K562 (cell line): ENCODE data around the gene EXT2. TPM values are rescaled to one million over a fixed set of nuclear protein-coding genes. Genes with fewer than 3 reads are reported as not detected.

Experiments
- ATAC-seq: fragments of 200-7000 bp; cut with Tn5 transposase; 3 replicates; pipeline ENCODE4 v1.9.1; 2020; ENCODE audit warnings: moderate library complexity
- BruUV-seq: library from RNA; stranded (reverse); fragments of 400-500 nt; replicated peaks from 2 replicates; lab custom pipeline; 2021; lab: Mats Ljungman, UMichigan
- CTCF ChIA-PET: fragments of 300-600 bp; formaldehyde crosslinking; extraction: SDS; loops from one replicate; lab custom pipeline; 2021; ENCODE audit warnings: low intra/inter-chr PET ratio; lab: Yijun Ruan, JAX
- POLR2A ChIA-PET: fragments of 300-600, 350-650 bp; sonication (Branson Sonifier 250); formaldehyde crosslinking; extraction: SDS; loops from one replicate; lab custom pipeline; 2021; ENCODE audit warnings: antibody characterized with exemption, inconsistent platforms; lab: Yijun Ruan, JAX
- DNase-seq, 4 experiments: peaks; one replicate each; pipeline versions ENCODE4 v3.0.0 to v3.0.0-alpha.2; 2011 to 2018; ENCODE audit warnings: low spot score in 3 of 4, mixed read lengths in 3 of 4; ENCODE audit errors: extremely low read depth in 1 of 4
- FAIRE-seq: peaks from 2 replicates; lab custom pipeline; 2011; peaks lifted over from hg19 to GRCh38; lab: Jason Lieb, UNC
- H2AFZ ChIP-seq: 2 replicates; pipeline ENCODE4 v1.6.0; 2011; ENCODE audit warnings: low read depth, low read length, control low read depth, inconsistent platforms
- H3K27ac ChIP-seq: fragments of 200-600 bp; 3 replicates; pipeline ENCODE4 v1.8.0; 2011; ENCODE audit warnings: low read depth, mild to moderate bottlenecking, control low read depth, inconsistent platforms, low read length, moderate library complexity, mixed read lengths; ENCODE audit errors: extremely low read depth
- H3K27me3 ChIP-seq, 2 experiments: fragments of 300-600 bp in 1 of 2; 2 replicates in 1 of 2; 3 replicates in 1 of 2; pipeline versions ENCODE4 v1.6.0 to v1.8.0; 2011; ENCODE audit warnings: inconsistent platforms in 2 of 2, low read length in 2 of 2, mild to moderate bottlenecking in 1 of 2, mixed read lengths in 1 of 2, moderate library complexity in 1 of 2; ENCODE audit not compliant: control insufficient read depth in 2 of 2, insufficient read depth in 2 of 2
- H3K36me3 ChIP-seq: fragments of 300-600 bp; 3 replicates; pipeline ENCODE4 v1.8.0; 2011; ENCODE audit warnings: mild to moderate bottlenecking, low read length, inconsistent platforms; ENCODE audit not compliant: control insufficient read depth, insufficient read depth
- H3K4me1 ChIP-seq, 2 experiments: fragments of 200-600 bp in 1 of 2; replicated peaks in 1 of 2; 2 replicates in 1 of 2; 3 replicates in 1 of 2; pipeline versions ENCODE4 v1.5.1 to v1.8.0; 2011; ENCODE audit warnings: inconsistent platforms in 2 of 2, low read length in 2 of 2, mild to moderate bottlenecking in 1 of 2, mixed read lengths in 1 of 2, moderate library complexity in 1 of 2; ENCODE audit not compliant: control insufficient read depth in 2 of 2, insufficient read depth in 2 of 2
- H3K4me2 ChIP-seq: 2 replicates; pipeline ENCODE4 v1.6.1; 2011; ENCODE audit warnings: low read length, control low read depth, inconsistent platforms, mixed read lengths; ENCODE audit not compliant: insufficient read depth
- H3K4me3 ChIP-seq: fragments of 200-600 bp; sonication (generic), shearing (Covaris generic); 2 replicates; pipeline ENCODE4 v1.5.1; 2016; ENCODE audit warnings: control low read depth, inconsistent platforms
- H3K79me2 ChIP-seq: fragments of 200-600 bp; 3 replicates; pipeline ENCODE4 v1.8.0; 2011; ENCODE audit warnings: low read length, inconsistent platforms; ENCODE audit not compliant: control insufficient read depth, insufficient read depth
- H3K9ac ChIP-seq, 2 experiments: 2 replicates each; pipeline versions ENCODE4 v1.6.0 to v1.6.1; 2011; ENCODE audit warnings: low read depth in 2 of 2, low read length in 2 of 2, control low read depth in 1 of 2, inconsistent platforms in 1 of 2, mild to moderate bottlenecking in 1 of 2, mixed read lengths in 1 of 2; ENCODE audit not compliant: insufficient read depth in 1 of 2
- H3K9me1 ChIP-seq: one replicate; pipeline ENCODE4 v1.6.0; 2011; ENCODE audit warnings: inconsistent platforms, mild to moderate bottlenecking, low read length, moderate library complexity; ENCODE audit not compliant: control insufficient read depth, insufficient read depth
- H3K9me3 ChIP-seq: replicated peaks from 2 replicates; pipeline ENCODE4 v1.5.1; 2011; ENCODE audit warnings: low read depth, low read length, inconsistent platforms; ENCODE audit not compliant: control insufficient read depth, insufficient read depth
- H4K20me1 ChIP-seq: replicated peaks from 2 replicates; pipeline ENCODE4 v1.6.1; 2011; ENCODE audit warnings: low read length, inconsistent platforms, mixed read lengths; ENCODE audit not compliant: control insufficient read depth, insufficient read depth
- CREBBP ChIP-seq: IDR thresholded peaks from one replicate; pipeline ENCODE4 v1.6.1; 2012; ENCODE audit warnings: low read depth, mild to moderate bottlenecking, control low read depth, inconsistent platforms, low read length
- ILF3 ChIP-seq: fragments of 450-650 bp; IDR thresholded peaks from 2 replicates; pipeline ENCODE4 v1.6.1; 2018; ENCODE audit warnings: antibody characterized with exemption, mild to moderate bottlenecking, moderate library complexity, borderline replicate concordance
- ZBTB17 ChIP-seq: fragments of 450-650 bp; formaldehyde crosslinking; IDR thresholded peaks from 2 replicates; pipeline ENCODE4 v1.4.0; 2020; ENCODE audit warnings: mild to moderate bottlenecking
- whole genome bisulfite sequencing: fragments of 100-300 bp; shearing (Covaris generic); methylation state at CpG from one replicate; pipeline ENCODE4 v1.1.6; 2016; ENCODE audit warnings: low coverage, mixed read lengths; ENCODE audit not compliant: insufficient coverage; ENCODE audit errors: missing lambda C conversion rate; 5-methylcytosine and 5-hydroxymethylcytosine counted together
- in situ Hi-C: fragments of 300-500 bp; cut with MboI; formaldehyde crosslinking; loops from 4 replicates; pipeline ENCODE4 v1.15.0; 2018; ENCODE audit warnings: inconsistent platforms, mixed read lengths
- intact Hi-C: fragments of 100-400 bp; cut with micrococcal nuclease; formaldehyde crosslinking; loops from 2 replicates; pipeline ENCODE4 v1.14.2; 2022
- polyA plus RNA-seq, 8 experiments: library from polyadenylated mRNA; depleted of rRNA in 4 of 8; stranded (reverse) in 5 of 8; unstranded in 3 of 8; fragments of >200 nt; fragmentation: Nextera tagmentation in 2 of 8; fragmentation: Illumina TruSeq in 1 of 8; extraction: Ambion mirVana in 2 of 8; extraction: Trizol in 1 of 8; gene quantifications; 2 replicates each; pipeline versions ENCODE4 v1.2.1 to v1.2.3, GENCODE V29; 2011 to 2014; ENCODE audit warnings: inconsistent platforms in 1 of 8, missing spikeins in 1 of 8
- total RNA-seq, 7 experiments: library from RNA; depleted of rRNA in 6 of 7; stranded (reverse); fragments of >200 nt in 6 of 7; fragmentation: Illumina TruSeq in 2 of 7; extraction: Trizol in 2 of 7; gene quantifications; 2 replicates each; pipeline versions ENCODE4 v1.2.1 to v1.2.3, GENCODE V29; 2011 to 2021; ENCODE audit warnings: low replicate concordance in 1 of 7
- TF ChIP-seq, protein P1 (sequence below), 2 experiments: IDR thresholded peaks; 2 replicates each; pipeline ENCODE4 v1.6.1; 2011; ENCODE audit warnings: borderline replicate concordance in 1 of 2, control low read depth in 1 of 2, low read depth in 1 of 2, low read length in 1 of 2, mild to moderate bottlenecking in 1 of 2, mixed read lengths in 1 of 2, moderate library complexity in 1 of 2; ENCODE audit not compliant: insufficient read depth in 1 of 2, insufficient read length in 1 of 2, poor library complexity in 1 of 2, severe bottlenecking in 1 of 2; ENCODE audit errors: extremely low read depth in 1 of 2
- TF ChIP-seq, protein P2 (sequence below): conservative IDR thresholded peaks from 2 replicates; pipeline ENCODE4 v1.6.1; 2011; ENCODE audit warnings: low read depth, mild to moderate bottlenecking, low read length; ENCODE audit not compliant: control insufficient read depth

Gene EXT2
- total and polyA plus RNA-seq, 9 of the 15 experiments (the other 6 are each of a cell fraction or from before 2014, with no cell fraction given): 7.5 to 52.1 (median 38.1) TPM

DNA sequence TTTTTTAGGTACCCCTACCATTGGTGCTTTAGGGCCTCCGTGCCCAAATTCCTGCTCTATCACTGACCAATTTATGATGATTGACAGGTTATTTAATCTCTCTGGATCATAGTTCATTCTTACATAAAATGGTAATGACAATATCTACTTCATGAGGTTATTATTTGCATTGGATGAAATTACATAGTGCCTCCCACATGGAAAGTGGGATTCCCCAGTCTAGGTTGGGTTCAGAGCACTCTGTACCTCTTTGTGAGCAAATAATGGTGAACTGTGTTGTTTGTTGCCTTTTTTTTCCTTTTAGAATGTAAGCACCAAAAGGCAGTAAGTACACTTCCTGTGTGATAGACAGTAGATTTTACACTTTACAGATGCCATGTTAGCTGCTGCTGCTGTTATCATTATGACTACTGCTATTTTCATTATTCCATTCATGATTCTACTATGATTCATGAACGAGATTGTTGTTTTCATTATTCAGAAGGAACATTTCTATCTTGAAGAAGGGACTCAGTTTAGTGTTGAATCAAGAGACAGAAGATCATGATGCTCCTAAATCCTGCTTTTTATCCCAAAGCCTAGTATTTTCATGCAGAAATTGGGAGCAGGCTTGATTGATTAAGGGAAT lies 113.6 kb downstream of the EXT2 start (continued):
- TF ChIP-seq, protein P1, sequence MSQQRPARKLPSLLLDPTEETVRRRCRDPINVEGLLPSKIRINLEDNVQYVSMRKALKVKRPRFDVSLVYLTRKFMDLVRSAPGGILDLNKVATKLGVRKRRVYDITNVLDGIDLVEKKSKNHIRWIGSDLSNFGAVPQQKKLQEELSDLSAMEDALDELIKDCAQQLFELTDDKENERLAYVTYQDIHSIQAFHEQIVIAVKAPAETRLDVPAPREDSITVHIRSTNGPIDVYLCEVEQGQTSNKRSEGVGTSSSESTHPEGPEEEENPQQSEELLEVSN (IDR thresholded peaks at IDR 0.05; ENCODE audit: borderline replicate concordance in 1 of 2, extremely low read depth in 1 of 2, insufficient read depth in 1 of 2, insufficient read length in 1 of 2, low read depth in 1 of 2, low read length in 1 of 2, poor library complexity in 1 of 2, severe bottlenecking in 1 of 2): no peak
- no peak for TF ChIP-seq ILF3

GRCh38 chr11:44212128-44212527 lies 116.7 kb downstream of the EXT2 start:
- 96% methylated on average over 6 of the region's 6 CpGs for WGBS
- TF ChIP-seq ZBTB17 (no peak), CREBBP (no peak)
- TF ChIP-seq, protein P2, sequence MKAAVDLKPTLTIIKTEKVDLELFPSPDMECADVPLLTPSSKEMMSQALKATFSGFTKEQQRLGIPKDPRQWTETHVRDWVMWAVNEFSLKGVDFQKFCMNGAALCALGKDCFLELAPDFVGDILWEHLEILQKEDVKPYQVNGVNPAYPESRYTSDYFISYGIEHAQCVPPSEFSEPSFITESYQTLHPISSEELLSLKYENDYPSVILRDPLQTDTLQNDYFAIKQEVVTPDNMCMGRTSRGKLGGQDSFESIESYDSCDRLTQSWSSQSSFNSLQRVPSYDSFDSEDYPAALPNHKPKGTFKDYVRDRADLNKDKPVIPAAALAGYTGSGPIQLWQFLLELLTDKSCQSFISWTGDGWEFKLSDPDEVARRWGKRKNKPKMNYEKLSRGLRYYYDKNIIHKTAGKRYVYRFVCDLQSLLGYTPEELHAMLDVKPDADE: no peak
- in situ Hi-C loops: no loop called here
- H3K4me1 ChIP-seq: no peaks in the 10 kb centered on the region; a peak in 2 of 5 replicates
- H3K79me2 ChIP-seq: no peaks in the 10 kb centered on the region
- intact Hi-C loops: no loop called here
- no peaks in the 10 kb centered on the region for H3K9me1 ChIP-seq
- no peaks in the 10 kb centered on the region for H3K27me3 ChIP-seq
- no peak overlapping the region for H2AFZ ChIP-seq
- H4K20me1 ChIP-seq: no peaks in the 10 kb centered on the region
- DNase-seq (no peak), FAIRE-seq (no peak), ATAC-seq (no peak)
- peaks cover 10% of the 10 kb centered on the region; the same call in 2 of the 3 replicates for H3K36me3 ChIP-seq
- CTCF ChIA-PET: no interaction called here
- H3K4me3 ChIP-seq: no peak overlapping the region
- no peak overlapping the region for H3K9ac ChIP-seq
- no peak overlapping the region for H3K4me2 ChIP-seq
- POLR2A ChIA-PET: interaction anchor here (1.1 kb wide), 1 partner anchor 9 kb away, joined by 3 read pairs; no protein-coding TSS in a partner anchor
- BruUV-seq: no TSS peak
- H3K9me3 ChIP-seq: no peaks in the 10 kb centered on the region
- no peak overlapping the region for H3K27ac ChIP-seq
